ENCODE results near the gene ALPG.
"Not testable (repeated sequence)": the region's sequence is repeated elsewhere in the genome, so short reads cannot be mapped to it uniquely, and the experiment has no call there.

Gene ALPG

DNA sequence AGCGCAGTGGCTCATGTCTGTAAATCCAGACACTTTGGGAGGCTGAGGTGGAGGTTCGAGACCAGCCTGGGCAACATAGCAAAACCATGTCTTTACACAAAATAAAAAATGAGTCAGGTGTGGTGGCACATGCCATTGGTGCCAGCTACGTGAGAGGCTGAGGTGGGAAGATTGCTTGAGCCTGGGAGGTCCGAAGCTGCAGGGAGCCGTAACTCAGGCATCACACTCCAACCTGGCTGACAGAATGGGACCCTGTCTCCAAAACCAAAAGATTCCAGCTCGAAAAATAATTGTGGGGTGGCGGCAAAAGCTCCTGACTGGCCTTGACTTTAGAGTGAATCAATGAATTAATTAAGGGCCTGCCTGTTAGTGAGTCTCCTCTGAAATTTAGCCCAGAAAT lies 29.3 kb upstream of the ALPG start:
- no peak for DNase-seq (ENCODE audit: low spot score)

DNA sequence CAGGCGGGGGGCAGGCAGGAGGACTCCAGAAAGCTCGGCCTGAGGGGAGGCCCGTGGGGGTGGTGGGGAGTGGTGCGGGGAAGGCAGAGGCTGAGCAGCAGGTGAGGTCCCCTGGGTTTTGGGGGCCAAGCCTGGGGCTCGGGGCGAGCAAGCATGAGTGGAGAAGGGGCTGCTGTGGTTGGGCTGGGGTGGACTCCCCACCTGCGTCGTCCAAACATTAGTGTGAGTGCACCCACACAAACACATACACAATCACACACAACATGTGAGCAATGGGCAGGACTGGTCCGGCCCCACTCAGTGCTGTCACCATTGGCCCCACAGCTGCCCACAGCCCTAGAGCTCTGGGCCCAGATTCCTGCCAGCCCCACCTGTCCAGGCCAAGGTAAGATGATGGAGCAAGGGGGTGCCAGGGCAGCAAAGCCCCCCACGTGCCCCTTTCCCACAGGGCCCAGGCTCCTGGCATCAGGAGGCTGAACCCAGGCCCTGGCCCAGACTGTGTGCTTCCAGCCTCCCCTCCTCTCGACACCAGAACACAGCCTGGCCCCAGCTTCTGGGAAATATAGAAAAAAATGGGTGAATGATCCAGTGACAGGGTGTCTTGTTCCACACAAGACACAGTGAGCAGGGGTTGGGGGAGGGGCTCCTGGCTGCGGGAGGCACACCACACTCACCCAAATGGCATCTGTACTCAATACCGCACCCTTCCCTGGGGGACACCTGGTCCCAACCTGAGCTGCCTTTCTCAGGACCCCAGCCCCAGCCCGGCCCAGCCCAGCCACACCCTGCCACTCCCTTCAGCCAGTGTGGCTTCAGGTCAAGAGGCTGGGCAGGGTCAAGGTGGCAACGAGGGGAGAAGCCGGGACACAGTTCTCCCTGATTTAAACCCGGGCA lies 28.6 kb upstream of the ALPG start:
- DNase-seq (ENCODE audit: low spot score): no peak

GRCh38 chr2:232378735-232379151 lies 27.9 kb upstream of the ALPG start, which contains the start of gene ALPP:
ALPP (plus strand) TSS chr2:232378751; CDS start chr2:232378803, 52 bp downstream.
- not testable (repeated sequence) for DNase-seq (ENCODE audit: low spot score)

DNA sequence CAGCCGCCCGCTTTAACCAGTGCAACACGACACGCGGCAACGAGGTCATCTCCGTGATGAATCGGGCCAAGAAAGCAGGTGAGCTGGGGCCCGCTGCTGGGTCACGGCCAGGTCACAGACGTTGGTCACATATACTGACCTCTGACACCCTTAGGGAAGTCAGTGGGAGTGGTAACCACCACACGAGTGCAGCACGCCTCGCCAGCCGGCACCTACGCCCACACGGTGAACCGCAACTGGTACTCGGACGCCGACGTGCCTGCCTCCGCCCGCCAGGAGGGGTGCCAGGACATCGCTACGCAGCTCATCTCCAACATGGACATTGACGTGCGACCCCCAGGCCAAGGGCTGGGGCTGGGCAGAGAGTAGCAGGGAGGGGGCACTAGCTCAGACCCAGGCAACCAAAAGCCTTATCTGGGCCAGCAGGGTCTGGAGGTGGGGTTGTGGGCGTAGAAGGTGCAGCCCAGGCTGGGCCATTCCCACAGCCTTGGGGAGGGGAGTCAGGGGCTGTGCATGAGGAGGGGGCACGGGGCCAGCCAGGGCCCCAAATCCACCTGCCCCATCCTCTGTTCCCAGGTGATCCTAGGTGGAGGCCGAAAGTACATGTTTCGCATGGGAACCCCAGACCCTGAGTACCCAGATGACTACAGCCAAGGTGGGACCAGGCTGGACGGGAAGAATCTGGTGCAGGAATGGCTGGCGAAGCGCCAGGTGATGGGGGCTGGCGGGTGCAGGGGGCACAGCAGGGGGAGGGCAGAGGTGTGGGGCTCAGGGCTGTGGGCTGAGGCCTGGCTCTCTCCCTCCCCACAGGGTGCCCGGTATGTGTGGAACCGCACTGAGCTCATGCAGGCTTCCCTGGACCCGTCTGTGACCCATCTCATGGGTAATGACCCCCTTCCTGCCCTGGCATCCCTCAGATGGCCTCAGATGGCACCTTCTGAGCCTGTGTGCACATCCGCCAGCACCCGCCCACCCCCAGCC lies 26.7 kb upstream of the ALPG start:
- not testable (repeated sequence) for DNase-seq (ENCODE audit: low spot score)

DNA sequence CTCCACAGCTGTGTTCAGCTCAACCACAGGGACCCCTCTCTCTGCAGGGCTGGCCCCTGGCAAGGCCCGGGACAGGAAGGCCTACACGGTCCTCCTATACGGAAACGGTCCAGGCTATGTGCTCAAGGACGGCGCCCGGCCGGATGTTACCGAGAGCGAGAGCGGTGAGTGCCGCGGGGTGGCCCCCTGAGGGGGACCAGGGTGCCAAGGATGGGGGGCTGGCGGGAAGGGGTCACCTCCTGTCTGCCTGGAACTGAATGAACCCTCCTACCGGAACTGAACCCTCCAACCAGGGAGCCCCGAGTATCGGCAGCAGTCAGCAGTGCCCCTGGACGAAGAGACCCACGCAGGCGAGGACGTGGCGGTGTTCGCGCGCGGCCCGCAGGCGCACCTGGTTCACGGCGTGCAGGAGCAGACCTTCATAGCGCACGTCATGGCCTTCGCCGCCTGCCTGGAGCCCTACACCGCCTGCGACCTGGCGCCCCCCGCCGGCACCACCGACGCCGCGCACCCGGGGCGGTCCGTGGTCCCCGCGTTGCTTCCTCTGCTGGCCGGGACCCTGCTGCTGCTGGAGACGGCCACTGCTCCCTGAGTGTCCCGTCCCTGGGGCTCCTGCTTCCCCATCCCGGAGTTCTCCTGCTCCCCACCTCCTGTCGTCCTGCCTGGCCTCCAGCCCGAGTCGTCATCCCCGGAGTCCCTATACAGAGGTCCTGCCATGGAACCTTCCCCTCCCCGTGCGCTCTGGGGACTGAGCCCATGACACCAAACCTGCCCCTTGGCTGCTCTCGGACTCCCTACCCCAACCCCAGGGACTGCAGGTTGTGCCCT lies 25.2 kb upstream of the ALPG start:
- DNase-seq (ENCODE audit: low spot score): not testable (repeated sequence)

GRCh38 chr2:232382331-232383225 lies 24.1 kb upstream of the ALPG start:
- DNase-seq (ENCODE audit: low spot score): no peak

GRCh38 chr2:232384466-232384865 lies 22.2 kb upstream of the ALPG start:
- DNase-seq (ENCODE audit: low spot score): no peak

- DNase-seq (ENCODE audit: low spot score): not testable (repeated sequence)
Measured at GRCh38 chr2:232385058-232385457, 21.6 kb upstream of the ALPG start.

DNA sequence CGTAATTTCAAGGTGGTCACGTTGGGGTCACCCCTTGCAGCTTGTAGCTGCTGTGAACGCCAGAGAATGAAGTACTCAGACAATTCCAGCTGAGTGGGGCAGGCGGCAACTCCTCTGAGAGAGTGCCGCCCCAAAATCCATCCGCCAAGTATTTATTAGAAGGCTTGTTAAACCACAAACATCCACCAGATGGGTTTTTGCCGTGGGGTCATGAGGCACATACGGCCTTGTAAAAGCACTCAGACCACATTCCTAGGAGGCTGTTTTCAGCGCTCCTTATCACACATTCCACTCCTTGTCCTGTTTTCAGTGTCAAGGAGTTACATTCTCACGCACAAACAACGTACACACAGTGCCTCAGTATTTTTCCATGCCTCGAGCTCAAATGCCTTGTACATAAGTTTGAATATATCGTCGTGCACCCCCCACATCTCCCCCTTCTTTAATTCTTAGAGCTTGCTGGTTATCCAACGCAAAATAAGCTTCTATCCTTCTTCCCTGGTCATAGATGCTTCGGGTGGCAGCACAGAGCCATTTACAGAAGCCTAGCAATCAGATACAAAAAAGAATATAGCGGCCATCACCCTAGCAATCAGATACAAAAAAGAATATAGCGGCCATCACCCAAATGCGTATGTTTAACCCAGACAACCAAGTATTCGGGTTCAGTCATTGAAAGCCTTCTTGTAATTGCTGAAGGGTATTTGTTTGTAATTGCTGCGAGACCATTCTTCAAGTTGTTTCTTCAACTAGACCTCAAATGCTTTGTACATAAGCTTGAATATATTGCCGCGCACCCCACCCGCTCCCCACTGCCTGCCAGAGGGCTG lies 20.8 kb upstream of the ALPG start:
- no peak for DNase-seq (ENCODE audit: low spot score)

GRCh38 chr2:232386490-232386739 lies 20.2 kb upstream of the ALPG start:
- DNase-seq (ENCODE audit: low spot score): no peak

DNA sequence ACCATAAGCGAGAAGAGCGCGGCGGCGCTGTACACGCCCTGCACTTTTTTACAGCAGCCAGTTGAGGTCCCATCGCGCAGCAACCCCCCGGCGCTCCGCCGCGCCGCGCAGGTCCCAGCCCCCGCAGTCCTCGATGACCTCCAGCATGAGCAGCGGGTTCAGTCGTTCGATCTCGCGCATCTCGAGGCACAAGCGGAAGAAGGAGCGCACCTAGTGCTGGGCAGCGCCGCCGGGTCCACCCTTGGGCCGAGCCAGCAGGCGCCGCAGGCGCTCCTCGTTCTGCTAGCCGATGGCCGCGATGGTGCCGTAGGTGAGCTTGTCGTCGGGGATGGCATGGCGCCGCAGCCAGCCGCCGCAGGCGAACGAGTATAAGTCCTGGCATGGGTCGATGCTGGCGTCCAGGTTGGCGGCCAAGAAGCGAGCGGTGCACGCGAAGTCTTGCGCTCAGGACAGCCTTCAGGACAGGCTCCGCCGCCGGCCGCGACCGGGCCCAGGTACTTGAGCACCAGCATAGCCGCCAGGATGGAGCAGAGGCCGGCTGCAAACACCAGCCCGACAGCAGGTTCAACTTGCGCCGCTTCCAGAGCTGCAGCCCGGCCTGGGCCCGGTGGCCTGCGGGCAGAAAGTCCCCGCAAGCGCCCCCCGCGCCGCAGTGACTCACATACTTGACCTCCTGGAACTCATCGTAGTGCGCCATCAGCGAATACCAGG lies 19.7 kb upstream of the ALPG start:
- DNase-seq (ENCODE audit: low spot score): no peak

DNA sequence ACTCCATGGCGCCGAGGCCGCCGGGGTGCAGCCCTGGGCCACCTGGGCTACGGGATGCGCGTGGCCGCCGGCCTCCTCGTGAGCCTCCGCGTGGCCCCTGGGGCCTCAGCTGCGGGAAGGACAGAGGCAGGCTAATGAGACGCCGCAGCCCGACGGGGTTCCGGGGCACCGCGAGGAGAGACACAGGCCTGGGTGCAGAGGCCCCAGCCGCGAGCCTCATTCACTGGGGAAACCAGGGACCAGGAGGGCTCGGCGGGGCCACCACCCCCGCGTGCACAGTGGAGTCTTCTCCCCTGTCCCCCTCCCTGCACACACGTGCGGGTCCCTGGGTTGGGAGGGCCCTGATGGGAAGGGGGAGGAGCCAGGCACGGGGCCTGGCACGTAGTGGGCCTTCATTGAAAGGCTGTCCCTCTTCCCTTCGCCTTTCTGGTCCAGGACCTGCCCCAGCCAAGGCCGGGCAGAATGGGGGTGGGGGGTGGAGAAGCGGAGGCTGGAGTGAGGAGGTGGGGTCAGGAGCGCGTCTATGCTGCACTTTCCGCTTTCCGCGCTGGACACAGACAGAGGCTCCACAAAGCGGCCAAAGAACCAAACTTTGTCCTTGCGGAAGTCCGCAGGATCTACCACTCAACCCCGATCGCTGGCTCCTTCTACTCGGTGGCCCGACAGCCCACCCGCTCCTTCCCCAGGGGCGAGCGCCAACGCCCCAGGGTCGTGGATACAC lies 19.0 kb upstream of the ALPG start:
- no peak for DNase-seq (ENCODE audit: low spot score)

GRCh38 chr2:232388324-232388891 lies 18.2 kb upstream of the ALPG start:
- DNase-seq (ENCODE audit: low spot score): no peak

DNA sequence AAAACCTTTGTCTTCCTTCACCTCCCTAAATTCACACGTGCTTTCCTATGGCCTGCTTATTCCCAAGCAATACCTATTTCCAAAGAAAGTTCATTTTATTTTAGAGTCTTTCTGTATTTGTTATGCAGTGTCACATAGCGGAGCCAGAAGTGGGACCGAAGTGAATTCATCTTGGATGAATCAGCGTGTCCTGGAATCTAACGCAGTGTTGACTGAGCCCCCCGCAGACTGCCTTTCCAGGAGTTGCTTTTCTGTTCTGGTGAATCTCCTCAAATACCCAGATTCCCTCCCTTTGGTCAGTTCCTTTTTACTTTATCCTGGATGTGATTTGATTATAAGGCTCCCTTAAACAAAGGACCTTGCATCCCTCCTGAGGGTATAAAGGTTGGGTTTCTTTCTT lies 17.3 kb upstream of the ALPG start:
- DNase-seq (ENCODE audit: low spot score): no peak

- no peak for DNase-seq (ENCODE audit: low spot score)
Measured at GRCh38 chr2:232390661-232391060, 16.0 kb upstream of the ALPG start.

DNA sequence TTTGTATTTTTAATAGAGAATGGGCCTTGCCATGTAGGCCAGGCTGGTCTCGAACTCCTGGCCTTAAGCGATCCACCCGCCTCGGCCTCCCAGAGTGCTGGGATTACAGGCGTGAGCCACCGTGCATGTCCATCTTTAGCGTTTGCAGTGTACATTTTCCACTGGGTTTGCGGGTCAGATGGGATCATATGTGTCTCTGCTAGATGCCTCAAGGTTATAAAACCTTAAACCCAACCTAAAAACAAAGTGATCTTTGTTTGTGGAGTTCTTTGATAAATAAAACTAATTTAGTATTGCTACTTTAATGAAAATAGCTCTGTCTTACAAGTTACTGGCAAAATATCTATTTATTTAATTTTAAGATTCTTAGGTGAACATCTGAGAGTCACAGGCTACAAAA lies 13.1 kb upstream of the ALPG start:
- no peak for DNase-seq (ENCODE audit: low spot score)

- DNase-seq (ENCODE audit: low spot score): not testable (repeated sequence)
Measured at GRCh38 chr2:232394431-232394830, 12.2 kb upstream of the ALPG start.

- no peak for DNase-seq (ENCODE audit: low spot score)
Measured at GRCh38 chr2:232395586-232395985, 11.1 kb upstream of the ALPG start.

Data from CD4-positive, alpha-beta T cell treated with Interleukin-15 for 4 hours (primary cell).